ENCODE results near the gene LAPTM5.

DNA sequence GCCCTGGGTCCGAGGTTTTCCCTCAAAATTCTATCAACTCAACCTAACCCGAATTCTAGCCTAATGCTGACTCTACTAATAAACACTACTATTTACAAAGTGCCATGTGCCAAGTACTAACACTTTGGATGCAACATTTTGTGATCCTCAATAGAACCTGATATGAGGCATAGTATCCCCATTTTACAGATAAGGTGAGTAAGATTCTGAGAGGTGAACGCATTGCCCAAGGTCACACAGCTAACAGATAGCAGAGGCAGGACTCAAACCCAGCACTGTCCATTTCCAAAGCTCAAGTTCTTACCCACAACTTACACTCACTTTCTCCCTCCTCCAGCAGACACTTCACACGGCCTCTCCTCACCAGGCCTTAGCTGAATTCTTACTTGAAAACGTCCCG lies 46.0 kb upstream of the LAPTM5 start:
- TF ChIP-seq POLR2AphosphoS5 (IDR thresholded peaks at IDR 0.05), result no peak
- TF ChIP-seq, protein P1, sequence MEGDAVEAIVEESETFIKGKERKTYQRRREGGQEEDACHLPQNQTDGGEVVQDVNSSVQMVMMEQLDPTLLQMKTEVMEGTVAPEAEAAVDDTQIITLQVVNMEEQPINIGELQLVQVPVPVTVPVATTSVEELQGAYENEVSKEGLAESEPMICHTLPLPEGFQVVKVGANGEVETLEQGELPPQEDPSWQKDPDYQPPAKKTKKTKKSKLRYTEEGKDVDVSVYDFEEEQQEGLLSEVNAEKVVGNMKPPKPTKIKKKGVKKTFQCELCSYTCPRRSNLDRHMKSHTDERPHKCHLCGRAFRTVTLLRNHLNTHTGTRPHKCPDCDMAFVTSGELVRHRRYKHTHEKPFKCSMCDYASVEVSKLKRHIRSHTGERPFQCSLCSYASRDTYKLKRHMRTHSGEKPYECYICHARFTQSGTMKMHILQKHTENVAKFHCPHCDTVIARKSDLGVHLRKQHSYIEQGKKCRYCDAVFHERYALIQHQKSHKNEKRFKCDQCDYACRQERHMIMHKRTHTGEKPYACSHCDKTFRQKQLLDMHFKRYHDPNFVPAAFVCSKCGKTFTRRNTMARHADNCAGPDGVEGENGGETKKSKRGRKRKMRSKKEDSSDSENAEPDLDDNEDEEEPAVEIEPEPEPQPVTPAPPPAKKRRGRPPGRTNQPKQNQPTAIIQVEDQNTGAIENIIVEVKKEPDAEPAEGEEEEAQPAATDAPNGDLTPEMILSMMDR (IDR thresholded peaks at IDR 0.05), result no peak
- no peak for TF ChIP-seq EP300 (IDR thresholded peaks at IDR 0.05)
- no peak for TF ChIP-seq POLR2A (IDR thresholded peaks at IDR 0.05)

All from gastroesophageal sphincter (tissue), 3 donors.